HepG2 (cell line): ENCODE results near the gene PDGFD. TPM values are rescaled to one million over a fixed set of nuclear protein-coding genes. Genes with fewer than 3 reads are reported as not detected.

ENCODE experiments used
- ATAC-seq: fragments of 200-7000 bp; cut with Tn5 transposase; 3 replicates; pipeline ENCODE4 v1.9.1; 2020; ENCODE audit warnings: mild to moderate bottlenecking, moderate library complexity
- BruUV-seq: library from RNA; stranded (reverse); fragments of 400-500 nt; replicated peaks from 2 replicates; lab custom pipeline; 2021; lab: Mats Ljungman, UMichigan
- CTCF ChIA-PET: fragments of 300-600 bp; formaldehyde crosslinking; extraction: SDS; loops from one replicate; lab custom pipeline; 2021; ENCODE audit warnings: low total read pairs, inconsistent platforms, low intra/inter-chr PET ratio; lab: Yijun Ruan, JAX
- POLR2A ChIA-PET: fragments of 350-600 bp; sonication (Branson Sonifier 250); formaldehyde crosslinking; loops from one replicate; lab custom pipeline; 2020; ENCODE audit warnings: antibody characterized with exemption, inconsistent platforms; lab: Yijun Ruan, JAX
- DNase-seq: peaks from one replicate; pipeline ENCODE4 v3.0.0-alpha.2; 2015; ENCODE audit warnings: low spot score
- FAIRE-seq: peaks from 3 replicates; lab custom pipeline; 2011; peaks lifted over from hg19 to GRCh38; lab: Jason Lieb, UNC
- H2AFZ ChIP-seq: one replicate; pipeline ENCODE4 v1.6.1; 2011; ENCODE audit warnings: low read length, inconsistent platforms
- H3K27ac ChIP-seq: fragments of 300-600 bp; 3 replicates; pipeline ENCODE4 v1.8.0; 2011; ENCODE audit warnings: mixed run types, mild to moderate bottlenecking, mixed read lengths, low read length, inconsistent platforms; ENCODE audit not compliant: insufficient read depth; ENCODE audit errors: extremely low read length
- H3K27me3 ChIP-seq, 2 experiments: fragments of 200-600 bp in 1 of 2; 2 replicates in 1 of 2; 3 replicates in 1 of 2; pipeline versions ENCODE4 v1.6.0 to v1.8.0; 2011; ENCODE audit warnings: low read length in 2 of 2, mild to moderate bottlenecking in 2 of 2, moderate library complexity in 2 of 2, inconsistent platforms in 1 of 2; ENCODE audit not compliant: insufficient read depth in 2 of 2, control insufficient read depth in 1 of 2
- H3K36me3 ChIP-seq, 2 experiments: fragments of 200-600 bp in 1 of 2; replicated peaks in 1 of 2; 2 replicates in 1 of 2; 3 replicates in 1 of 2; pipeline versions ENCODE4 v1.5.1 to v1.8.0; 2011; ENCODE audit warnings: low read length in 2 of 2, inconsistent platforms in 1 of 2; ENCODE audit not compliant: insufficient read depth in 2 of 2, control insufficient read depth in 1 of 2
- H3K4me1 ChIP-seq: 2 replicates; pipeline ENCODE4 v1.5.1; 2012; ENCODE audit warnings: low read length, inconsistent platforms; ENCODE audit not compliant: insufficient read depth
- H3K4me2 ChIP-seq: 2 replicates; pipeline ENCODE4 v1.6.0; 2011; ENCODE audit warnings: low read depth, low read length, inconsistent platforms
- H3K4me3 ChIP-seq, 3 experiments: fragments of 200-600 bp in 1 of 3; sonication (generic), shearing (Covaris generic) in 1 of 3; replicated peaks in 1 of 3; 2 replicates each; pipeline ENCODE4 v1.5.1; 2011 to 2016; ENCODE audit warnings: low read length in 3 of 3, inconsistent platforms in 2 of 3, low read depth in 2 of 3, mild to moderate bottlenecking in 2 of 3, control low read depth in 1 of 3, mixed read lengths in 1 of 3; ENCODE audit not compliant: insufficient read depth in 1 of 3
- H3K79me2 ChIP-seq: one replicate; pipeline ENCODE4 v1.6.1; 2011; ENCODE audit warnings: low read length, inconsistent platforms; ENCODE audit not compliant: insufficient read depth
- H3K9ac ChIP-seq: 2 replicates; pipeline ENCODE4 v1.6.0; 2011; ENCODE audit warnings: mild to moderate bottlenecking, low read depth, low read length, inconsistent platforms; ENCODE audit not compliant: insufficient read depth
- H3K9me3 ChIP-seq: 2 replicates; pipeline ENCODE4 v1.5.1; 2012; ENCODE audit warnings: mild to moderate bottlenecking, low read length
- H4K20me1 ChIP-seq: 2 replicates; pipeline ENCODE4 v1.6.0; 2011; ENCODE audit warnings: inconsistent platforms, mild to moderate bottlenecking, low read length, moderate library complexity; ENCODE audit not compliant: insufficient read depth
- ATF7-NPFF ChIP-seq: sonication (generic); formaldehyde crosslinking; IDR thresholded peaks from 2 replicates; pipeline ENCODE4 v1.8.1; 2023; ENCODE audit warnings: mild to moderate bottlenecking, low read depth, missing genetic modification reagents, moderate library complexity
- BHLHE40 ChIP-seq: IDR thresholded peaks from 2 replicates; pipeline ENCODE4 v1.6.1; 2011; ENCODE audit warnings: low read length, improper control_type of control experiment
- CENPT ChIP-seq: sonication (generic); formaldehyde crosslinking; IDR thresholded peaks from 2 replicates; pipeline ENCODE4 v1.8.0; 2022; ENCODE audit warnings: low read depth, mild to moderate bottlenecking, moderate library complexity, missing genetic modification reagents
- DR1 ChIP-seq: sonication (generic); formaldehyde crosslinking; IDR thresholded peaks from 2 replicates; pipeline ENCODE4 v1.8.0; 2021; ENCODE audit warnings: mild to moderate bottlenecking, missing genetic modification reagents, inconsistent platforms
- HES4 ChIP-seq: sonication (generic); formaldehyde crosslinking; IDR thresholded peaks from 2 replicates; pipeline ENCODE4 v1.9.0; 2021; ENCODE audit warnings: mild to moderate bottlenecking, missing genetic modification reagents, borderline replicate concordance
- HNRNPLL ChIP-seq: fragments of 200-400 bp; formaldehyde crosslinking; IDR thresholded peaks from 2 replicates; pipeline ENCODE4 v1.6.1; 2017; ENCODE audit warnings: mild to moderate bottlenecking, low read depth, low read length; ENCODE audit not compliant: poor library complexity, severe bottlenecking
- IRX3 ChIP-seq: sonication (generic); formaldehyde crosslinking; IDR thresholded peaks from 2 replicates; pipeline ENCODE4 v1.8.1; 2023; ENCODE audit warnings: mild to moderate bottlenecking, low read depth, missing genetic modification reagents, borderline replicate concordance
- KAT7 ChIP-seq: IDR thresholded peaks from 2 replicates; pipeline ENCODE4 v1.6.1; 2018; ENCODE audit warnings: borderline replicate concordance, missing compliant biosample characterization
- KDM5B ChIP-seq: sonication (generic); formaldehyde crosslinking; IDR thresholded peaks from 2 replicates; pipeline ENCODE4 v1.4.0; 2020; ENCODE audit warnings: missing genetic modification reagents, mild to moderate bottlenecking, borderline replicate concordance
- KLF12 ChIP-seq: sonication (generic); formaldehyde crosslinking; IDR thresholded peaks from 2 replicates; pipeline ENCODE4 v1.4.0; 2020; ENCODE audit warnings: missing genetic modification reagents, borderline replicate concordance
- PATZ1 ChIP-seq: sonication (generic); formaldehyde crosslinking; IDR thresholded peaks from 2 replicates; pipeline ENCODE4 v1.4.0; 2020; ENCODE audit warnings: missing genetic modification reagents
- ZNF891 ChIP-seq: sonication (generic); formaldehyde crosslinking; IDR thresholded peaks from 2 replicates; pipeline ENCODE4 v1.5.0; 2020; ENCODE audit warnings: mild to moderate bottlenecking, missing genetic modification reagents
- in situ Hi-C: cut with HindIII; loops from 2 replicates; pipeline ENCODE4 v1.10.0; 2017; ENCODE audit warnings: low pct_unique_long_range_greater_than_20kb; ENCODE audit not compliant: extremely low pct_ligation_motif_present
- intact Hi-C: fragments of 100-400 bp; cut with micrococcal nuclease; formaldehyde crosslinking; loops from one replicate; pipeline ENCODE4 v1.10.0; 2022; ENCODE audit not compliant: unreplicated experiment
- polyA plus RNA-seq, 8 experiments: library from polyadenylated mRNA; depleted of rRNA in 3 of 8; stranded (reverse) in 7 of 8; unstranded in 1 of 8; fragments of >200 nt; fragmentation: Illumina TruSeq in 4 of 8; extraction: Trizol in 4 of 8; gene quantifications; 2 replicates each; pipeline versions ENCODE4 v1.2.1 to v1.2.3, GENCODE V29; 2011 to 2016; ENCODE audit warnings: low read depth in 4 of 8, missing spikeins in 1 of 8, mixed read lengths in 1 of 8; ENCODE audit not compliant: insufficient read depth in 1 of 8
- total RNA-seq, 5 experiments: library from RNA; depleted of rRNA; stranded (reverse); fragments of >200 nt; fragmentation: Illumina TruSeq; extraction: Trizol; gene quantifications; 2 replicates each; pipeline ENCODE4 v1.2.3, GENCODE V29; 2016; ENCODE audit warnings: low read depth in 1 of 5
- TF ChIP-seq, protein P1 (sequence below), 2 experiments: sonication (generic) in 1 of 2; formaldehyde crosslinking in 1 of 2; IDR thresholded peaks; 2 replicates each; pipeline versions ENCODE4 v1.5.1 to v1.6.1; 2011 to 2020; ENCODE audit warnings: borderline replicate concordance in 1 of 2, low read depth in 1 of 2, low read length in 1 of 2, mild to moderate bottlenecking in 1 of 2, missing genetic modification reagents in 1 of 2, moderate library complexity in 1 of 2

Gene PDGFD
- total and polyA plus RNA-seq, 2 of the 13 experiments (the other 11 are each of a cell fraction or from before 2014, with no cell fraction given), result 0.09 to 0.29 TPM

- ATAC-seq, result no peak
- no peak overlapping the region for H3K4me2 ChIP-seq
- no peak for DNase-seq
- FAIRE-seq, result no peak
- ChIA-PET POLR2A (no interaction called here), CTCF (no interaction called here)
- intact Hi-C loops (no loop called here), in situ Hi-C loops (no loop called here)
- TF ChIP-seq HNRNPLL (no peak), ATF7-NPFF (CRISPR knock-in tag) (no peak), CENPT (CRISPR knock-in tag) (no peak), PATZ1 (CRISPR knock-in tag) (no peak), BHLHE40 (no peak), DR1 (CRISPR knock-in tag) (no peak), KDM5B (CRISPR knock-in tag) (no peak), HES4 (CRISPR knock-in tag) (no peak), KAT7 (CRISPR knock-in tag) (no peak), KLF12 (CRISPR knock-in tag) (no peak), ZNF891 (CRISPR knock-in tag) (no peak), IRX3 (no peak)
- TF ChIP-seq, protein P1, sequence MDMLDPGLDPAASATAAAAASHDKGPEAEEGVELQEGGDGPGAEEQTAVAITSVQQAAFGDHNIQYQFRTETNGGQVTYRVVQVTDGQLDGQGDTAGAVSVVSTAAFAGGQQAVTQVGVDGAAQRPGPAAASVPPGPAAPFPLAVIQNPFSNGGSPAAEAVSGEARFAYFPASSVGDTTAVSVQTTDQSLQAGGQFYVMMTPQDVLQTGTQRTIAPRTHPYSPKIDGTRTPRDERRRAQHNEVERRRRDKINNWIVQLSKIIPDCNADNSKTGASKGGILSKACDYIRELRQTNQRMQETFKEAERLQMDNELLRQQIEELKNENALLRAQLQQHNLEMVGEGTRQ (IDR thresholded peaks at IDR 0.05; ENCODE audit: low read depth, low read length), result no peak
- TF ChIP-seq, protein P1 (CRISPR knock-in tag; IDR thresholded peaks at IDR 0.05; ENCODE audit: borderline replicate concordance), result no peak
- H3K79me2 ChIP-seq, result no peaks in the 10 kb centered on the region
- no peak overlapping the region for H2AFZ ChIP-seq
- H3K4me3 ChIP-seq, result no peak overlapping the region
- H3K9me3 ChIP-seq, result no peaks in the 10 kb centered on the region
- no TSS peak for BruUV-seq
- no peaks in the 10 kb centered on the region for H3K27me3 ChIP-seq
- H3K36me3 ChIP-seq, result no peaks in the 10 kb centered on the region
- H4K20me1 ChIP-seq, result no peaks in the 10 kb centered on the region
- H3K27ac ChIP-seq, result no peak overlapping the region
- no peak overlapping the region for H3K9ac ChIP-seq
- no peaks in the 10 kb centered on the region for H3K4me1 ChIP-seq
Observed at GRCh38 chr11:104095791-104096190, 68.2 kb downstream of the PDGFD start.
